GM18519 (cell line): ENCODE data around the gene S100A8.
"Not testable (repeated sequence)": the region's sequence is repeated elsewhere in the genome, so short reads cannot be mapped to it uniquely, and the experiment has no call there.

Experiments used
- ATAC-seq: cut with Tn5 transposase; IDR thresholded peaks from one replicate; pipeline ENCODE4 v1.9.1; 2021; ENCODE audit warnings: mild to moderate bottlenecking, moderate library complexity; ENCODE audit not compliant: unreplicated experiment, low FRiP score

The S100A8 gene

DNA sequence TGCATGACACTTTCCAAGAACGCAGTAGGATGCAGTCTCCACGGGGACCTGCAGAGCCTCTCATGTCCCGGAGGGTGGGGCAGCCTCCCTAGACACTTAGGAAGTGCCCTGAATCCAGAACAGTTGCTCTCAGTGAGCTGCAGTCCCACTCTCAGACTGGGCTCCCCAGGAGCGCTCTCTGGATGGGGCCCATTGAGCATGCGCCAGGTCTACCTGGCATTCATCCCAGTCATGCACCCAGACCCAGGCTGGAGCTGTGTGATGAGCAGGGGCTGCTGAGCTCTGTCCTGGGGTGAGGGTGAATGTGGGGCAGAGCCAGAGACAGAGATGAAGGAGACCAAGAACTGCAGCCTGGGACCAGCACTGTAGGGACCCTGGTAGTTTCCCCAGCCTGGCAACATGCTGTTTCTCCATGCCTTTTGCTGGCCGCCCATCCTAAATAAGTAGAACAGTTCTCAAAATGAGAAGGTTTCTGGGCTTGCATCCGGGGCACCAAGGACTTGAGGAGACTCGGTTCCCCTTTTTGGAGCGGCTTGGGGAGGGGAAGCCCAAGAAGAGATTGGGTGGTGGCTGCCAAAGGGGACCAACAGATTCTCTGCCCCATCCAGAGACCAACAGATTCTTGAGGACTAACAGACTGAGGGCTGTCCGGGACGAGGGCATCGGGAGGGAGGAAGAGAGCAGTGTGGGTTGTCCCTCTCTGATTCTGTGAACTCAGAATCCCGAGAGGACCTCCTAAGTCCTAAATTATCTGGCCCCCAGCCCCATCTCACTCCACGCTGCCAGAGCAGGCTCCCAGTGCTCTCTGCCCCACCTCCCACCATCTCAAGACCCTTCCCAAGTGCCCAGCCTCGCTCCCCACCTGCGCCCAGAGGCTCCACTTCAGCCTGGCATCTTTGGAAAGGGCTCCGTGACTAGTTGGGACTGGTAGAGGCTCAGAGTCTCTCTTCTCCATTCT lies 41.2 kb downstream of the S100A8 start:
- no peak for ATAC-seq

- no peak for ATAC-seq
Observed at GRCh38 chr1:153348511-153349362, 42.1 kb downstream of the S100A8 start, which contains the start of gene PGLYRP4. PGLYRP4 (minus strand) TSS chr1:153348841; CDS start chr1:153347932, 909 bp downstream.

GRCh38 chr1:153347856-153348255 lies 43.0 kb downstream of the S100A8 start:
- ATAC-seq, result no peak

- not testable (repeated sequence) for ATAC-seq
Observed at GRCh38 chr1:153347049-153347448, 43.8 kb downstream of the S100A8 start.

DNA sequence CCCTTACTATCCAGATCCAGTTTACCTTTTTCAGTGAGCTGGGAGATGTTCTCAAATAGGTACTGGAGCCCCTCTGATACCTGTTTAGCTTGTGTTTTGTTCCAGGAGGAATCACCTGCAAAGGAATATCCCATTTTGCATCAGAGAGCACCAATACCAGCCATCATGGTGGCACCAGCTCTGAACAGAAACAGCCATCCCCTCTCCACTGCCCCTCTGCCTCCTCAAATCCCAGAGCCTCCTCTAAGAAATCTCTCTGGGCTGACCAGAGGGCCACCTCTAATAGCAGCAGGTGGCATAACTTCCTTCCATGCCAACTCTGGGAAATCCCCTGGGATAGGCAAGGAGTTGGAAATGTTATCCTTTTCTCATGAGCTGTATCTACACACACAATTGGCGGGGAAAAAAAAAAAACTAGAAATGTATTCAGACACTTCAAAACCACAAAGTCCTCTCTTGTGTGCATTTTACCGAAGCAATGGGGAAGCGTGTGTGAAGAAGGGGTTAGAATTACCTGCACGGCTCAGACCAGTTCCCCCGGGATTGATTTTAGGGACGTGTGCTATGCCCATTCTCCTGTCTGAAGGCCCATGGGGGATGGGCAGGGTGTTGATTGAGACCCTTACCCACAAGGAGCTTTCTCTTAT lies 44.7 kb downstream of the S100A8 start:
- ATAC-seq, result no peak

DNA sequence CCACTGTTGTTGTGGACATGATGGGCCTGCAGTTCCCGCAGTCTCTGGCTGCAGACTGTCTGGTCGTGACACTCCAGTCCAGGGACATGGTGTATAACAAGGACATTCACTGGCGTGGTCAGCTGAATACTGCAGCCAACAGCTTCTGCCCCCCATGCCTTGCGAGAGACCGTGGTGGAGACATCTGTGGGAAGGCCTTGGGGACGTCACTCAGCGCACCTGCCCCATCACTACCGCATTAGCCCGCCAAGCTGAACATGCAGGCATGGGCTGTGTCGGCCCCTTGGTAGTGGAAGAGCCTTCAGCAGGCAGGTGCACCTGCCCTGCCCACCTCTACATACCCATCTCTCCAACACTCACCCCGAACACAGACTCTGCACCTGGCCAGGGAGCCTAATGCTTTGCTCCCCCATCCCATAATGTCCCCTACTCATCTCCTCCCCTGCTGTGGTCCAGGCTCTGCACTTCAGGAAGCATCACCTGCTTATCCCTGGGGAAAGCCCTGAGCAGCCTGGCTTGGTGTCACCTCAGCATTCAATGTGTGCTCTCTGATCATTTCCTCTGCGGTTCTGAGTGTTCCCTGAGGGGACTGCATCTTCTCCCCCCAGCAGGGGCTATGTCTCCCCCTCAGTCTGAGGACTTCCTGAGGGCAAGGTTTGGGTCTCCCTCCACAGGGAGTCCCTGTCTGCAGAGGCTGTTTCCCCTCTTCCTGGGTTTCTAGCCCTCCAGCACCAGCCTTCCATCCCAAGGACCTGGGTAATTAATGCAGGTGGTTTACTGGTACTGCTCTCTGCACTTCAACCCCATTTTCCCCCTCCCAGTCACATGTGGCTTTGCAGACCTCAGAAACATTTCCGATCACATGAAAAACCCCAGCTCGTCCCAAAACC lies 45.4 kb downstream of the S100A8 start:
- ATAC-seq, result no peak

GRCh38 chr1:153344718-153345025 lies 46.2 kb downstream of the S100A8 start:
- ATAC-seq, result no peak

DNA sequence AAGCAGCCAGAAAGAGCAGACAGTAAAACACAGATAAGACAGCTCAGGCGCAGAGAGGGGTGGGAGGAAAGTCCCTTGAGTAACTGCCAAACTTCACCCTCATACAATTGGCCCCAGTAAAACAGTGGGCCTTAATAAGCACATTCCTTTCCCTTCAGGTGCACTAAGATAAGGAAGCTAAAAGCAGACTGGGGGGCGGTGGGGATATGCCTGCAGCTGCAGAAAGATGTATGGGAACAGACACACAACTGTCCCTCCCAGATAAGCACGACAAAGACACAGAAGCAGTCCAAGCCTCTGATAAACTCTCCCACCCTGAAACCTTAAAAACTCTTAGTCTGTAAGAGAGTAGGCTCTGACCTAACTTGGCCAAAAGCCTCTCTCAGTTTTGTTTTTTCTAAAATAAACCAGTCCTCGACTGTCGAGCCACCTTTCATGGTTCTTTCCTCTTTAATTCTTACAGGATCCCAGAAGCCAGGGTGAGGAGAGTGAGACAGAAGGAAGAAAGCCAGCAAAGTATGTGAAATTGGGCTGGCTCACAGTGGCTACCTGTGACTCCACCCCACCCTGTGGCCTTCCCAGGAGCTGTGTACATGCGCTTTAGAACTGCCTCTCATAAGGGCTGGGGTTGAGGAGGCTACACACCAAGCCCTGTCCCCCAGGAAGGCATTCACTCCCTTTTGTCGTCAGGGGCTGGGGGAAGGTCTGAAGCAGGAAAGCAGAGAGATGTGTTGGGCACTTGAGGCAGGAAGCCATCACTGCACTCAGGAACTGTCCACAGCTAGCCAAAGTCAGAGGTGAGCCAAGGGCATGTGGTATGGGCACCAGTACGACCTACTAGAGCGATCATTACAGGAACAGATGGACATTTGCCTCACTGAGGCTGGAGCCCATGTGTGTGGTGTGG lies 46.8 kb downstream of the S100A8 start:
- ATAC-seq, result no peak

DNA sequence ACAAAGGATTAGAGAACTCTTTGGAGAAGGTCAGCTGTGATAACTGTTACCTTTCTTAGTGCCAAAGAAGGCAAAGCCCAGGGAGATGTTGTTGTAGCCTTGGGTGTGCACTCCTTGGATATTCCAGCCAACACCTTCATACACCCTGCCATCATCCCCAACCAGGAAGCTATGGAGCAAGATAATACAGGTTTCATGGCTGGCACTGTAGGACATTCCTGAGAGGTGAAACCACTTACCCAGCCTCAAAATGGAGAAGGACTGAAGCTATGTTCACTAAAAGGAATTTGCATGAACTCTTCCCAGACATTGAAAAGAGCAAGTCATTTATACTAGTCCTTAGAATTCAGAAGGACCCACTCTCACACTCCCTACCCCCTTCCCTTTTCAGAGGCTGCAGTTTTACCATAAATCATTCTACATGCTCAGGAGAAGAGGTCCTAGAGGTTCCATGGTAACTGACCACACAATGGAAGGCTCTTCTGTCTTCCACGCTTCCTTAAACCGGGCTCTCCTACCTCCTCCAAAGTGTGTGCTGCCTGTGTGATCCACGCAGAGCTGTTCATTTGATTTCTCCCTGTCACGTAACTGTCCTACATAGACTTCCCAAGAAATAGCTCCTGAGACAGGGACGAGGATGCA lies 47.7 kb downstream of the S100A8 start:
- ATAC-seq, result no peak

- ATAC-seq, result no peak
Observed at GRCh38 chr1:153342178-153342577, 48.7 kb downstream of the S100A8 start.

DNA sequence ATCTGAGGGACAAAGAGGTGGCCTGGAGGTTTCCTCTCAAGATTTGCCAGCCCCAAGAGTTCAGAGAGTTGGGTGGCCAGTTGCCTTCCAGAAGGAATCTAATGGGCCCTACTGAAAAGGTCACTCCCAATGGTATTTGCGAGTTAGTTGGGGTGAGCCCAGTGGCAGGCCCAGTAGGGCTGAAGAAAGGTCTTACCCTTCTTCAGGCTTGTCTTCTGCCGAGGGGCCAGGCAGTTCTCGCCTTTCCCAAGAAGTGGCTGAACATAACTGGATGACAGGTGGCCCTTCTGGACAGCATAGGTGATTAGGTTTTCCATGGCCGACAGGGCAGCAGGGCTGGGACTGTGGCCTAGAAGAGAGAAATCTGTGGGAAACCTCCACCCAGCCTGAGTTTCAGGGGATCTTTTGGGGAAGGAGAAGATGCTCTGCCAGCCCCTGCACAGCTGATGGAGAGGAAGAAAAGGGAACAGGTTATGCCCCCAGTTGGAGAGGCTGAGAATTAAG lies 49.4 kb downstream of the S100A8 start:
- no peak for ATAC-seq

DNA sequence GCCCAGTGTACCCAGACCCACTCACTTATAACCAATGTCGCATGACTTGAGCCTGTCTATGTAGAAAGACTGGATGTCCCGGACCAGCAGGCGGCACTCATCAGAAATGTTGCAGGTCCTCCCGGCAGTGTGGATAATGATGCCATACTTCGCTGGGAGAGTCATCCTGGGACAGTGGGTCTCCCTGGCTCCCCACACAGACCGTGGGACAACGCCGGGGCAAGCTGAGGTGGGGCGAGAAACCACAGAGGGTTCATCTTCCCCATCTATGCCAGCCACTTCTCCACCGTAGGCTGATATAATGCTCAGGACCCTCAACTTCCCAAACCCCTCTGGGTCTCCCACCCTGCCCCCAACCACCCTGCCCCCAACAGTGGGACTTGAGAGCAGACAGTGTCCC lies 50.5 kb downstream of the S100A8 start:
- ATAC-seq, result no peak
